Endothelial cell of umbilical vein (primary cell): ENCODE data around the gene KIDINS220. TPM values are rescaled to one million over a fixed set of nuclear protein-coding genes. Genes with fewer than 3 reads are reported as not detected.

ENCODE experiments used
- BruUV-seq: library from RNA; stranded (reverse); fragments of 400-500 nt; replicated peaks from 2 replicates; lab custom pipeline; 2021; lab: Mats Ljungman, UMichigan
- CTCF ChIA-PET: fragments of 300-600, 350-600 bp; sonication (Branson Sonifier 250); formaldehyde crosslinking; loops from one replicate; lab custom pipeline; 2021; ENCODE audit warnings: antibody characterized with exemption, inconsistent platforms; lab: Charles Lee
- POLR2A ChIA-PET: fragments of 300-600, 350-600 bp; sonication (Branson Sonifier 250); formaldehyde crosslinking; loops from one replicate; lab custom pipeline; 2021; ENCODE audit warnings: antibody characterized with exemption, inconsistent platforms; lab: Charles Lee
- DNase-seq: peaks from one replicate; pipeline ENCODE4 v3.0.0-alpha.2; 2011; ENCODE audit warnings: low read depth, low spot score
- FAIRE-seq: peaks from 2 replicates; lab custom pipeline; 2011; peaks lifted over from hg19 to GRCh38; lab: Jason Lieb, UNC
- H2AFZ ChIP-seq: 2 replicates; pipeline ENCODE4 v1.6.0; 2012; ENCODE audit warnings: low read depth, low read length, control low read depth, inconsistent platforms
- H3K27ac ChIP-seq: 2 replicates; pipeline ENCODE4 v1.5.1; 2011; ENCODE audit warnings: low read depth, mild to moderate bottlenecking, control low read depth, low read length, moderate library complexity; ENCODE audit not compliant: insufficient read depth
- H3K27me3 ChIP-seq, 2 experiments: 2 replicates each; pipeline versions ENCODE4 v1.6.0 to v1.6.1; 2011; ENCODE audit warnings: low read length in 2 of 2, mixed read lengths in 1 of 2; ENCODE audit not compliant: control insufficient read depth in 2 of 2, insufficient read depth in 2 of 2
- H3K36me3 ChIP-seq, 2 experiments: 2 replicates in 1 of 2; 3 replicates in 1 of 2; pipeline ENCODE4 v1.5.1; 2011; ENCODE audit warnings: low read length in 2 of 2, mild to moderate bottlenecking in 1 of 2, moderate library complexity in 1 of 2; ENCODE audit not compliant: control insufficient read depth in 2 of 2, insufficient read depth in 2 of 2; ENCODE audit errors: extremely low read depth in 1 of 2
- H3K4me1 ChIP-seq: 3 replicates; pipeline ENCODE4 v1.5.1; 2011; ENCODE audit warnings: mild to moderate bottlenecking, low read length; ENCODE audit not compliant: control insufficient read depth, insufficient read depth; ENCODE audit errors: extremely low read depth
- H3K4me2 ChIP-seq: 2 replicates; pipeline ENCODE4 v1.6.1; 2011; ENCODE audit warnings: low read length, control low read depth, mixed read lengths; ENCODE audit not compliant: insufficient read depth
- H3K4me3 ChIP-seq, 3 experiments: fragments of 200-600 bp in 1 of 3; sonication (generic), shearing (Covaris generic) in 1 of 3; replicated peaks in 1 of 3; 2 replicates each; pipeline ENCODE4 v1.5.1; 2011 to 2016; ENCODE audit warnings: control low read depth in 3 of 3, low read length in 3 of 3, mild to moderate bottlenecking in 2 of 3, inconsistent platforms in 1 of 3, low read depth in 1 of 3, moderate library complexity in 1 of 3; ENCODE audit not compliant: insufficient read depth in 1 of 3
- H3K79me2 ChIP-seq: 2 replicates; pipeline ENCODE4 v1.6.0; 2012; ENCODE audit warnings: low read length, inconsistent platforms; ENCODE audit not compliant: control insufficient read depth, insufficient read depth
- H3K9ac ChIP-seq: replicated peaks from 2 replicates; pipeline ENCODE3; 2011; ENCODE audit warnings: low read length, control low read depth; ENCODE audit not compliant: insufficient read depth; ENCODE audit errors: extremely low read depth
- H3K9me1 ChIP-seq: replicated peaks from 3 replicates; pipeline ENCODE4 v1.6.0; 2011; ENCODE audit warnings: mild to moderate bottlenecking, low read length; ENCODE audit not compliant: control insufficient read depth, insufficient read depth; ENCODE audit errors: extremely low read depth
- H3K9me3 ChIP-seq: replicated peaks from 2 replicates; pipeline ENCODE4 v1.5.1; 2012; ENCODE audit warnings: low read length, inconsistent platforms; ENCODE audit not compliant: control insufficient read depth, insufficient read depth
- H4K20me1 ChIP-seq: replicated peaks from 2 replicates; pipeline ENCODE3; 2011; ENCODE audit warnings: mild to moderate bottlenecking, low read length; ENCODE audit not compliant: control insufficient read depth, insufficient read depth; ENCODE audit errors: extremely low read depth
- CTCF ChIP-seq, 2 donors: IDR thresholded peaks; 1 replicate in 1 of 2; 2 replicates in 1 of 2; pipeline ENCODE4 v1.5.1; 2011; ENCODE audit warnings: low read length in 2 of 2, mild to moderate bottlenecking in 2 of 2, moderate library complexity in 2 of 2, control low read depth in 1 of 2, inconsistent platforms in 1 of 2, low read depth in 1 of 2; ENCODE audit not compliant: insufficient read depth in 1 of 2; ENCODE audit errors: extremely low read depth in 1 of 2
- EZH2 ChIP-seq: IDR thresholded peaks from 2 replicates; pipeline ENCODE4 v1.6.1; 2012; ENCODE audit warnings: borderline replicate concordance, low read depth, mild to moderate bottlenecking, moderate library complexity, low read length, inconsistent platforms; ENCODE audit not compliant: severe bottlenecking
- FOS ChIP-seq: IDR thresholded peaks from 2 replicates; pipeline ENCODE4 v1.6.1; 2011; ENCODE audit warnings: mild to moderate bottlenecking, low read length, moderate library complexity, borderline replicate concordance; ENCODE audit not compliant: insufficient read depth
- GATA2 ChIP-seq: IDR thresholded peaks from 2 replicates; pipeline ENCODE4 v1.7.0; 2011; ENCODE audit warnings: low read depth, mild to moderate bottlenecking, moderate library complexity, mixed read lengths, low read length; ENCODE audit not compliant: insufficient read length, insufficient read depth
- JUN ChIP-seq: IDR thresholded peaks from 2 replicates; pipeline ENCODE4 v1.6.1; 2011; ENCODE audit warnings: borderline replicate concordance, low read depth; ENCODE audit not compliant: insufficient read length, insufficient read depth
- MAX ChIP-seq: IDR thresholded peaks from 2 replicates; pipeline ENCODE4 v1.6.1; 2011; ENCODE audit not compliant: insufficient read depth, insufficient read length
- MYC ChIP-seq: IDR thresholded peaks from one replicate; pipeline ENCODE4 v1.6.1; 2011; ENCODE audit warnings: mild to moderate bottlenecking, low read depth, low read length
- POLR2A ChIP-seq: IDR thresholded peaks from 2 replicates; pipeline ENCODE4 v1.6.1; 2012; ENCODE audit warnings: low read depth, mild to moderate bottlenecking, control low read depth, low read length
- POLR2AphosphoS5 ChIP-seq: IDR thresholded peaks from 2 replicates; pipeline ENCODE4 v1.6.1; 2012; ENCODE audit warnings: low read depth, mild to moderate bottlenecking, control low read depth, low read length, moderate library complexity; ENCODE audit not compliant: insufficient read depth
- dilution Hi-C: fragments of 300-500 bp; cut with MboI; formaldehyde crosslinking; loops from one replicate; pipeline ENCODE4 v1.15.0; 2019; ENCODE audit warnings: low sequenced_read_pairs; ENCODE audit not compliant: extremely low pct_ligation_motif_present
- intact Hi-C: fragments of 100-400 bp; cut with micrococcal nuclease; formaldehyde crosslinking; loops from one replicate; pipeline ENCODE4 v1.10.0; 2022
- polyA plus RNA-seq, 4 experiments: library from polyadenylated mRNA; depleted of rRNA in 3 of 4; stranded (reverse) in 3 of 4; unstranded in 1 of 4; fragments of >200 nt; gene quantifications; 2 replicates each; pipeline versions ENCODE4 v1.2.1 to v1.2.3, GENCODE V29; 2011 to 2012; ENCODE audit warnings: missing spikeins in 1 of 4
- total RNA-seq: library from RNA; stranded (reverse); gene quantifications from 2 replicates; pipeline ENCODE4 v1.2.3, GENCODE V29; 2021

KIDINS220 gene
- total and polyA plus RNA-seq, 2 donors (not counting 3 experiments of a cell fraction or from before 2014, with no cell fraction given) = 33.9 to 41.3 TPM

GRCh38 chr2:8819194-8819593 lies 18.2 kb downstream of the KIDINS220 start:
- no peaks in the 10 kb centered on the region for H3K4me1 ChIP-seq
- H2AFZ ChIP-seq = no peak overlapping the region
- H3K9me1 ChIP-seq = no peaks in the 10 kb centered on the region
- H3K4me3 ChIP-seq = no peak overlapping the region
- BruUV-seq = no TSS peak
- H3K9ac ChIP-seq = no peak overlapping the region
- H3K9me3 ChIP-seq = no peaks in the 10 kb centered on the region
- DNase-seq (no peak), FAIRE-seq (peak; percentile 47)
- H3K36me3 ChIP-seq = peaks cover 2% of the 10 kb centered on the region in 2 experiments
- dilution Hi-C loops = no loop called here
- H3K27ac ChIP-seq = no peak overlapping the region
- TF ChIP-seq MAX = no peak
- TF ChIP-seq FOS = no peak
- TF ChIP-seq GATA2 = no peak
- no peak for TF ChIP-seq EZH2
- no peak for TF ChIP-seq POLR2AphosphoS5
- TF ChIP-seq MYC = no peak
- H3K27me3 ChIP-seq = no peaks in the 10 kb centered on the region
- no peak overlapping the region for H3K4me2 ChIP-seq
- ChIA-PET CTCF (interaction anchor here (1.0 kb wide), 1 partner anchor 17 kb away, joined by 3 read pairs; no protein-coding TSS in a partner anchor), POLR2A (no interaction called here)
- H4K20me1 ChIP-seq = no peaks in the 10 kb centered on the region
- intact Hi-C loops = no loop called here
- no peaks in the 10 kb centered on the region for H3K79me2 ChIP-seq

- Histone ChIP-seq H3K27me3 (no peaks in the 10 kb centered on the region), H4K20me1 (no peaks in the 10 kb centered on the region), H3K79me2 (no peaks in the 10 kb centered on the region), H3K4me3 (no peak overlapping the region), H3K9me3 (no peaks in the 10 kb centered on the region), H2AFZ (no peak overlapping the region), H3K9me1 (no peaks in the 10 kb centered on the region), H3K4me1 (no peaks in the 10 kb centered on the region), H3K4me2 (no peak overlapping the region), H3K9ac (no peak overlapping the region), H3K36me3 (peaks cover 2% of the 10 kb centered on the region in 2 experiments), H3K27ac (no peak overlapping the region)
- no peak for DNase-seq
- BruUV-seq = no TSS peak
- ChIA-PET CTCF (no interaction called here), POLR2A (no interaction called here)
- intact Hi-C loops (no loop called here), dilution Hi-C loops (no loop called here)
- FAIRE-seq = no peak
- no peak for TF ChIP-seq MAX
- no peak for TF ChIP-seq CTCF (IDR thresholded peaks at IDR 0.05; ENCODE audit: extremely low read depth in 1 of 2, insufficient read depth in 1 of 2, low read depth in 1 of 2, low read length in 2 of 2)
- no peak for TF ChIP-seq EZH2
- no peak for TF ChIP-seq JUN
- TF ChIP-seq MYC = no peak
- no peak for TF ChIP-seq POLR2AphosphoS5
- no peak for TF ChIP-seq GATA2
- TF ChIP-seq FOS = no peak
- no peak for TF ChIP-seq POLR2A
Observed at GRCh38 chr2:8817221-8817620, 20.2 kb downstream of the KIDINS220 start.
